Fibroblast of the conjunctiva (primary cell): Measurements from ENCODE around the gene HSDL2.

Experiments
- DNase-seq: peaks from one replicate; pipeline ENCODE4 v3.0.0-alpha.2; 2010; ENCODE audit warnings: low read depth

HSDL2 gene

GRCh38 chr9:112446526-112446925, 66.6 kb downstream of the HSDL2 start:
- no peak for DNase-seq

- DNase-seq = no peak
These were observed 67.4 kb downstream of the HSDL2 start for GRCh38 chr9:112447283-112447761.

- no peak for DNase-seq
These were observed 82.9 kb downstream of the HSDL2 start for GRCh38 chr9:112462855-112463254.

GRCh38 chr9:112465352-112465751, 85.4 kb downstream of the HSDL2 start:
- DNase-seq = no peak

- no peak for DNase-seq
These were observed 93.1 kb downstream of the HSDL2 start for GRCh38 chr9:112472996-112473395.

- DNase-seq = no peak
These were observed 94.1 kb downstream of the HSDL2 start for GRCh38 chr9:112473986-112474385.

- no peak for DNase-seq
These were observed 95.4 kb downstream of the HSDL2 start for GRCh38 chr9:112475318-112475717.

GRCh38 chr9:112477330-112477729, 97.4 kb downstream of the HSDL2 start:
- no peak for DNase-seq

- DNase-seq = no peak
These were observed 99.3 kb downstream of the HSDL2 start for GRCh38 chr9:112479221-112479620.

GRCh38 chr9:112484607-112485006, 104.7 kb downstream of the HSDL2 start:
- no peak for DNase-seq

- no peak for DNase-seq
These were observed 105.7 kb downstream of the HSDL2 start for GRCh38 chr9:112485574-112485973.

- DNase-seq = peak; percentile 65
These were observed 106.5 kb downstream of the HSDL2 start, which contains the start of gene KIAA1958 for GRCh38 chr9:112486221-112487007. Gene KIAA1958, plus strand, starts transcription at chr9:112486827. Its CDS starts 87,254 bp downstream, at chr9:112574081.

GRCh38 chr9:112487008-112487798, 107.3 kb downstream of the HSDL2 start:
- DNase-seq = peak; percentile 13

- no peak for DNase-seq
These were observed 108.0 kb downstream of the HSDL2 start for GRCh38 chr9:112487799-112488340.

- DNase-seq = no peak
These were observed 109.2 kb downstream of the HSDL2 start for GRCh38 chr9:112489039-112489546.

- DNase-seq = no peak
These were observed 110.2 kb downstream of the HSDL2 start for GRCh38 chr9:112489876-112490666.

GRCh38 chr9:112493393-112494137, 113.7 kb downstream of the HSDL2 start:
- no peak for DNase-seq

- no peak for DNase-seq
These were observed 114.2 kb downstream of the HSDL2 start for GRCh38 chr9:112494153-112494552.

GRCh38 chr9:112495614-112496013, 115.7 kb downstream of the HSDL2 start:
- no peak for DNase-seq

GRCh38 chr9:112496074-112496722, 116.3 kb downstream of the HSDL2 start:
- no peak for DNase-seq
